GM12892 (cell line): ENCODE measurements around the gene VWC2.

Source experiments
- POLR2A ChIP-seq: IDR thresholded peaks from 2 replicates; pipeline ENCODE4 v1.6.1; 2011; ENCODE audit warnings: low read depth, low read length, control low read depth
- POLR2AphosphoS5 ChIP-seq: IDR thresholded peaks from 2 replicates; pipeline ENCODE4 v1.6.1; 2011; ENCODE audit warnings: low read depth, low read length, control low read depth
- TAF1 ChIP-seq: IDR thresholded peaks from 2 replicates; pipeline ENCODE4 v1.6.1; 2011; ENCODE audit warnings: low read depth, mild to moderate bottlenecking, control low read depth, low read length, borderline replicate concordance

DNA sequence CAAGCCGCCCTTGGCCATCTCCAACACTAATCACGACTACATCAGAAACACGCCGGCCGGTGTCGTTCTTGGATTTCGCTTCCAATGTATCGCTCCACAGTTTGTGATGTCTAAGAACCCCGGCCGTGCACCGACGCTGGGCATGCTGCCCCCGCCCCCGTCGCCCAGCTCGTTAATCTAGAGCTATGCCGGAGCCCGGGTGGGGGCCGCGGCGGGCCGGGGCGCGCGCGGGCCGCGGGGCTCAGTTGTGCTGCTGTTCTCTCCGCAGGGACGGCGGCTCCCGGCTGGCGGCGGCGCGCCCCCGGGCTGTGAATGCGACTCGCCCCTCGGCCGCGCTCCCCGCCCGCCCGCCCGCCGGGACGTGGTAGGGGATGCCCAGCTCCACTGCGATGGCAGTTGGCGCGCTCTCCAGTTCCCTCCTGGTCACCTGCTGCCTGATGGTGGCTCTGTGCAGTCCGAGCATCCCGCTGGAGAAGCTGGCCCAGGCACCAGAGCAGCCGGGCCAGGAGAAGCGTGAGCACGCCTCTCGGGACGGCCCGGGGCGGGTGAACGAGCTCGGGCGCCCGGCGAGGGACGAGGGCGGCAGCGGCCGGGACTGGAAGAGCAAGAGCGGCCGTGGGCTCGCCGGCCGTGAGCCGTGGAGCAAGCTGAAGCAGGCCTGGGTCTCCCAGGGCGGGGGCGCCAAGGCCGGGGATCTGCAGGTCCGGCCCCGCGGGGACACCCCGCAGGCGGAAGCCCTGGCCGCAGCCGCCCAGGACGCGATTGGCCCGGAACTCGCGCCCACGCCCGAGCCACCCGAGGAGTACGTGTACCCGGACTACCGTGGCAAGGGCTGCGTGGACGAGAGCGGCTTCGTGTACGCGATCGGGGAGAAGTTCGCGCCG is 1.9 kb downstream of the VWC2 start:
- TF ChIP-seq TAF1 = no peak
- TF ChIP-seq POLR2AphosphoS5 = no peak
- no peak for TF ChIP-seq POLR2A
